Cardiac muscle cell (in vitro differentiated cells and primary cell): ENCODE data around the gene SPIRE2. TPM values are rescaled to one million over a fixed set of nuclear protein-coding genes. Genes with fewer than 3 reads are reported as not detected.

Experiments used
- DNase-seq, 2 donors: peaks; one replicate each; pipeline versions ENCODE4 v3.0.0 to v3.0.0-alpha.2; 2010 to 2017; ENCODE audit warnings: low read depth in 1 of 2, low spot score in 1 of 2
- H3K27ac ChIP-seq: fragments of 200-600 bp; sonication (generic); 2 replicates; pipeline ENCODE4 v1.5.1; 2016
- H3K27me3 ChIP-seq: fragments of 200-600 bp; sonication (generic); 2 replicates; pipeline ENCODE4 v1.6.0; 2016; ENCODE audit warnings: control low read depth
- H3K36me3 ChIP-seq: fragments of 200-600 bp; sonication (generic); 2 replicates; pipeline ENCODE4 v1.5.1; 2016; ENCODE audit warnings: control low read depth
- H3K4me1 ChIP-seq: fragments of 200-600 bp; sonication (generic); 2 replicates; pipeline ENCODE4 v1.8.1; 2017; ENCODE audit warnings: low read depth, mild to moderate bottlenecking, mixed run types
- H3K4me3 ChIP-seq: fragments of 200-600 bp; sonication (generic); 2 replicates; pipeline ENCODE4 v1.5.1; 2016; ENCODE audit warnings: mild to moderate bottlenecking
- H3K9me3 ChIP-seq: fragments of 200-600 bp; sonication (generic); 2 replicates; pipeline ENCODE4 v1.5.1; 2017; ENCODE audit warnings: low read depth, mild to moderate bottlenecking, control low read depth
- CTCF ChIP-seq: IDR thresholded peaks from 2 replicates; pipeline ENCODE4 v1.5.1; 2012; ENCODE audit warnings: low read depth, mild to moderate bottlenecking, low read length
- polyA plus RNA-seq: library from polyadenylated mRNA; unstranded; fragments of >200 nt; fragmentation: Nextera tagmentation; extraction: Ambion mirVana; gene quantifications from 2 replicates; pipeline ENCODE4 v1.2.1, GENCODE V29; 2016
- total RNA-seq: library from RNA; depleted of rRNA; stranded (reverse); fragments of >200 nt; gene quantifications from 2 replicates; pipeline ENCODE4 v1.2.3, GENCODE V29; 2016

The SPIRE2 gene
- total and polyA plus RNA-seq, 2 experiments from 2014 or later = 3.8 to 7.8 TPM

GRCh38 chr16:89867918-89868317 is 39.6 kb downstream of the SPIRE2 start:
- H3K4me3 ChIP-seq = no peak overlapping the region
- no peaks in the 10 kb centered on the region for H3K4me1 ChIP-seq
- H3K36me3 ChIP-seq = no peaks in the 10 kb centered on the region
- no peaks in the 10 kb centered on the region for H3K27me3 ChIP-seq
- no peak overlapping the region for H3K27ac ChIP-seq
- no peak for TF ChIP-seq CTCF
- no peak for DNase-seq
- H3K9me3 ChIP-seq = no peaks in the 10 kb centered on the region

- H3K36me3 ChIP-seq = peaks cover 1% of the 10 kb centered on the region
- no peaks in the 10 kb centered on the region for H3K4me1 ChIP-seq
- H3K4me3 ChIP-seq = no peak overlapping the region
- H3K27me3 ChIP-seq = no peaks in the 10 kb centered on the region
- H3K9me3 ChIP-seq = no peaks in the 10 kb centered on the region
- H3K27ac ChIP-seq = no peak overlapping the region
- TF ChIP-seq CTCF = no peak
- DNase-seq = no peak
These were observed 41.6 kb downstream of the SPIRE2 start for GRCh38 chr16:89869911-89870310.

GRCh38 chr16:89870440-89870839 is 42.2 kb downstream of the SPIRE2 start:
- H3K36me3 ChIP-seq = peaks cover 4% of the 10 kb centered on the region
- no peaks in the 10 kb centered on the region for H3K9me3 ChIP-seq
- no peaks in the 10 kb centered on the region for H3K4me1 ChIP-seq
- no peak overlapping the region for H3K27ac ChIP-seq
- no peak for DNase-seq
- no peak overlapping the region for H3K4me3 ChIP-seq
- TF ChIP-seq CTCF = no peak
- no peaks in the 10 kb centered on the region for H3K27me3 ChIP-seq

- Histone ChIP-seq H3K9me3 (no peaks in the 10 kb centered on the region), H3K4me1 (no peaks in the 10 kb centered on the region), H3K27ac (no peak overlapping the region), H3K27me3 (no peaks in the 10 kb centered on the region), H3K36me3 (peaks cover 4% of the 10 kb centered on the region), H3K4me3 (no peak overlapping the region)
- DNase-seq = no peak
- TF ChIP-seq CTCF = no peak
These were observed 43.6 kb downstream of the SPIRE2 start for GRCh38 chr16:89871895-89872294.

GRCh38 chr16:89873109-89873971 is 45.1 kb downstream of the SPIRE2 start, which contains the start of gene TCF25:
TSS of gene TCF25 (plus strand) at chr16:89873592. CDS start at chr16:89873668, 76 bp downstream.
- no peaks in the 10 kb centered on the region for H3K9me3 ChIP-seq
- peak within 1 kb of the TSS; percentile 62 for H3K4me3 ChIP-seq
- peak within 1 kb of the TSS; percentile 98 for H3K27ac ChIP-seq
- peak; percentile 91 to 93 for DNase-seq
- peaks cover 4% of the 10 kb centered on the region for H3K36me3 ChIP-seq
- H3K4me1 ChIP-seq = no peaks in the 10 kb centered on the region
- no peaks in the 10 kb centered on the region for H3K27me3 ChIP-seq
- no peak for TF ChIP-seq CTCF
